OCI-LY1 (cell line): ENCODE results near the gene ETF1.

Experiments
- CTCF ChIP-seq: fragments of 200-600 bp; sonication (generic), shearing (Covaris generic); IDR thresholded peaks from 2 replicates; pipeline ENCODE4 v1.5.1; 2017; ENCODE audit warnings: mild to moderate bottlenecking, antibody characterized with exemption, low read length, moderate library complexity, mixed read lengths
- EZH2 ChIP-seq: fragments of 200-600 bp; sonication (generic), shearing (Covaris generic); IDR thresholded peaks from 2 replicates; pipeline ENCODE4 v1.8.0; 2017; ENCODE audit warnings: borderline replicate concordance, mixed run types, mild to moderate bottlenecking, antibody characterized with exemption, low read length, moderate library complexity, mixed read lengths

- TF ChIP-seq EZH2 (no peak), CTCF (no peak)
Measured at GRCh38 chr5:138566792-138567191, 23.8 kb upstream of the ETF1 start.
